K562 (cell line): ENCODE results near the gene LRFN2. TPM values are rescaled to one million over a fixed set of nuclear protein-coding genes. Genes with fewer than 3 reads are reported as not detected.

Experiments
- ATAC-seq: fragments of 200-7000 bp; cut with Tn5 transposase; 3 replicates; pipeline ENCODE4 v1.9.1; 2020; ENCODE audit warnings: moderate library complexity
- BruUV-seq: library from RNA; stranded (reverse); fragments of 400-500 nt; replicated peaks from 2 replicates; lab custom pipeline; 2021; lab: Mats Ljungman, UMichigan
- CTCF ChIA-PET: fragments of 300-600 bp; formaldehyde crosslinking; extraction: SDS; loops from one replicate; lab custom pipeline; 2021; ENCODE audit warnings: low intra/inter-chr PET ratio; lab: Yijun Ruan, JAX
- POLR2A ChIA-PET: fragments of 300-600, 350-650 bp; sonication (Branson Sonifier 250); formaldehyde crosslinking; extraction: SDS; loops from one replicate; lab custom pipeline; 2021; ENCODE audit warnings: antibody characterized with exemption, inconsistent platforms; lab: Yijun Ruan, JAX
- DNase-seq, 4 experiments: peaks; one replicate each; pipeline versions ENCODE4 v3.0.0 to v3.0.0-alpha.2; 2011 to 2018; ENCODE audit warnings: low spot score in 3 of 4, mixed read lengths in 3 of 4; ENCODE audit errors: extremely low read depth in 1 of 4
- FAIRE-seq: peaks from 2 replicates; lab custom pipeline; 2011; peaks lifted over from hg19 to GRCh38; lab: Jason Lieb, UNC
- H2AFZ ChIP-seq: 2 replicates; pipeline ENCODE4 v1.6.0; 2011; ENCODE audit warnings: low read depth, low read length, control low read depth, inconsistent platforms
- H3K27ac ChIP-seq: fragments of 200-600 bp; 3 replicates; pipeline ENCODE4 v1.8.0; 2011; ENCODE audit warnings: low read depth, mild to moderate bottlenecking, control low read depth, inconsistent platforms, low read length, moderate library complexity, mixed read lengths; ENCODE audit errors: extremely low read depth
- H3K27me3 ChIP-seq, 2 experiments: fragments of 300-600 bp in 1 of 2; 2 replicates in 1 of 2; 3 replicates in 1 of 2; pipeline versions ENCODE4 v1.6.0 to v1.8.0; 2011; ENCODE audit warnings: inconsistent platforms in 2 of 2, low read length in 2 of 2, mild to moderate bottlenecking in 1 of 2, mixed read lengths in 1 of 2, moderate library complexity in 1 of 2; ENCODE audit not compliant: control insufficient read depth in 2 of 2, insufficient read depth in 2 of 2
- H3K36me3 ChIP-seq: fragments of 300-600 bp; 3 replicates; pipeline ENCODE4 v1.8.0; 2011; ENCODE audit warnings: mild to moderate bottlenecking, low read length, inconsistent platforms; ENCODE audit not compliant: control insufficient read depth, insufficient read depth
- H3K4me1 ChIP-seq, 2 experiments: fragments of 200-600 bp in 1 of 2; replicated peaks in 1 of 2; 2 replicates in 1 of 2; 3 replicates in 1 of 2; pipeline versions ENCODE4 v1.5.1 to v1.8.0; 2011; ENCODE audit warnings: inconsistent platforms in 2 of 2, low read length in 2 of 2, mild to moderate bottlenecking in 1 of 2, mixed read lengths in 1 of 2, moderate library complexity in 1 of 2; ENCODE audit not compliant: control insufficient read depth in 2 of 2, insufficient read depth in 2 of 2
- H3K4me2 ChIP-seq: 2 replicates; pipeline ENCODE4 v1.6.1; 2011; ENCODE audit warnings: low read length, control low read depth, inconsistent platforms, mixed read lengths; ENCODE audit not compliant: insufficient read depth
- H3K4me3 ChIP-seq: fragments of 200-600 bp; sonication (generic), shearing (Covaris generic); 2 replicates; pipeline ENCODE4 v1.5.1; 2016; ENCODE audit warnings: control low read depth, inconsistent platforms
- H3K79me2 ChIP-seq: fragments of 200-600 bp; 3 replicates; pipeline ENCODE4 v1.8.0; 2011; ENCODE audit warnings: low read length, inconsistent platforms; ENCODE audit not compliant: control insufficient read depth, insufficient read depth
- H3K9ac ChIP-seq, 2 experiments: 2 replicates each; pipeline versions ENCODE4 v1.6.0 to v1.6.1; 2011; ENCODE audit warnings: low read depth in 2 of 2, low read length in 2 of 2, control low read depth in 1 of 2, inconsistent platforms in 1 of 2, mild to moderate bottlenecking in 1 of 2, mixed read lengths in 1 of 2; ENCODE audit not compliant: insufficient read depth in 1 of 2
- H3K9me1 ChIP-seq: one replicate; pipeline ENCODE4 v1.6.0; 2011; ENCODE audit warnings: inconsistent platforms, mild to moderate bottlenecking, low read length, moderate library complexity; ENCODE audit not compliant: control insufficient read depth, insufficient read depth
- H3K9me3 ChIP-seq: replicated peaks from 2 replicates; pipeline ENCODE4 v1.5.1; 2011; ENCODE audit warnings: low read depth, low read length, inconsistent platforms; ENCODE audit not compliant: control insufficient read depth, insufficient read depth
- H4K20me1 ChIP-seq: replicated peaks from 2 replicates; pipeline ENCODE4 v1.6.1; 2011; ENCODE audit warnings: low read length, inconsistent platforms, mixed read lengths; ENCODE audit not compliant: control insufficient read depth, insufficient read depth
- ARID4B ChIP-seq: sonication (generic); formaldehyde crosslinking; IDR thresholded peaks from 2 replicates; pipeline ENCODE4 v1.8.0; 2022; ENCODE audit warnings: mild to moderate bottlenecking, missing genetic modification reagents
- BRD4 ChIP-seq: fragments of 200-600 bp; sonication (generic); IDR thresholded peaks from 2 replicates; pipeline ENCODE4 v1.6.1; 2017; ENCODE audit warnings: inconsistent platforms
- CLOCK ChIP-seq: fragments of 250-450 bp; sonication (Bioruptor Pico); IDR thresholded peaks from 2 replicates; pipeline ENCODE4 v1.4.0; 2020; ENCODE audit warnings: mild to moderate bottlenecking, moderate library complexity, borderline replicate concordance
- GTF2E2 ChIP-seq: fragments of 200-800 bp; sonication (Bioruptor generic); IDR thresholded peaks from 2 replicates; pipeline ENCODE4 v1.6.1; 2016; ENCODE audit warnings: missing genetic modification characterization, missing compliant biosample characterization
- HDAC3 ChIP-seq: fragments of 450-650 bp; IDR thresholded peaks from 2 replicates; pipeline ENCODE4 v1.6.1; 2018; ENCODE audit warnings: borderline replicate concordance, mild to moderate bottlenecking, moderate library complexity; ENCODE audit not compliant: partially characterized antibody
- KDM5B ChIP-seq: fragments of 200-600 bp; sonication (generic); IDR thresholded peaks from 2 replicates; pipeline ENCODE4 v1.6.1; 2012; ENCODE audit warnings: low read depth, mild to moderate bottlenecking, moderate library complexity, low read length, control low read depth, inconsistent platforms; ENCODE audit not compliant: insufficient replicate concordance
- MTA2 ChIP-seq: fragments of 450-650 bp; IDR thresholded peaks from 2 replicates; pipeline ENCODE4 v1.6.1; 2016; ENCODE audit warnings: low read depth
- SMARCC2 ChIP-seq: fragments of 450-650 bp; IDR thresholded peaks from 2 replicates; pipeline ENCODE4 v1.6.1; 2017; ENCODE audit warnings: antibody characterized with exemption, moderate library complexity, mild to moderate bottlenecking, low read depth
- SNRNP70 ChIP-seq: fragments of 200-400 bp; formaldehyde crosslinking; optimal IDR thresholded peaks from 2 replicates; pipeline ENCODE3; 2017; ENCODE audit warnings: low read depth, low read length
- ZNF766 ChIP-seq: fragments of 200-800 bp; sonication (Bioruptor generic); conservative IDR thresholded peaks from 2 replicates; pipeline ENCODE4 v1.6.1; 2016; ENCODE audit warnings: missing genetic modification characterization, missing compliant biosample characterization
- WGBS: fragments of 100-300 bp; shearing (Covaris generic); methylation state at CpG from one replicate; pipeline ENCODE4 v1.1.6; 2016; ENCODE audit warnings: low coverage, mixed read lengths; ENCODE audit not compliant: insufficient coverage; ENCODE audit errors: missing lambda C conversion rate; 5-methylcytosine and 5-hydroxymethylcytosine counted together
- in situ Hi-C: fragments of 300-500 bp; cut with MboI; formaldehyde crosslinking; loops from 4 replicates; pipeline ENCODE4 v1.15.0; 2018; ENCODE audit warnings: inconsistent platforms, mixed read lengths
- intact Hi-C: fragments of 100-400 bp; cut with micrococcal nuclease; formaldehyde crosslinking; loops from 2 replicates; pipeline ENCODE4 v1.14.2; 2022
- polyA plus RNA-seq, 8 experiments: library from polyadenylated mRNA; depleted of rRNA in 4 of 8; stranded (reverse) in 5 of 8; unstranded in 3 of 8; fragments of >200 nt; fragmentation: Nextera tagmentation in 2 of 8; fragmentation: Illumina TruSeq in 1 of 8; extraction: Ambion mirVana in 2 of 8; extraction: Trizol in 1 of 8; gene quantifications; 2 replicates each; pipeline versions ENCODE4 v1.2.1 to v1.2.3, GENCODE V29; 2011 to 2014; ENCODE audit warnings: inconsistent platforms in 1 of 8, missing spikeins in 1 of 8
- total RNA-seq, 7 experiments: library from RNA; depleted of rRNA in 6 of 7; stranded (reverse); fragments of >200 nt in 6 of 7; fragmentation: Illumina TruSeq in 2 of 7; extraction: Trizol in 2 of 7; gene quantifications; 2 replicates each; pipeline versions ENCODE4 v1.2.1 to v1.2.3, GENCODE V29; 2011 to 2021; ENCODE audit warnings: low replicate concordance in 1 of 7

LRFN2 gene
- total and polyA plus RNA-seq, 9 of the 15 experiments (the other 6 are each of a cell fraction or from before 2014, with no cell fraction given), result not detected

GRCh38 chr6:40392589-40392988, 194.6 kb downstream of the LRFN2 start:
- ATAC-seq (no peak), DNase-seq (no peak), FAIRE-seq (no peak)
- in situ Hi-C loops (no loop called here), intact Hi-C loops (no loop called here)
- Histone ChIP-seq H3K79me2 (no peaks in the 10 kb centered on the region), H3K4me1 (peaks cover 0 to 9% of the 10 kb centered on the region in 2 experiments; a peak in 1 of 5 replicates), H2AFZ (no peak overlapping the region), H3K36me3 (no peaks in the 10 kb centered on the region), H4K20me1 (peaks cover 4% of the 10 kb centered on the region; the same call in 1 of the 2 replicates), H3K9me1 (no peaks in the 10 kb centered on the region), H3K9me3 (no peaks in the 10 kb centered on the region), H3K9ac (no peak overlapping the region), H3K4me3 (no peak overlapping the region), H3K27me3 (peaks cover 28 to 61% of the 10 kb centered on the region in 2 experiments), H3K27ac (no peak overlapping the region), H3K4me2 (no peak overlapping the region)
- no peak for TF ChIP-seq GTF2E2 (tag)
- no peak for TF ChIP-seq HDAC3
- no peak for TF ChIP-seq BRD4
- no peak for TF ChIP-seq SNRNP70
- TF ChIP-seq CLOCK (CRISPR knock-in tag), result no peak
- no peak for TF ChIP-seq KDM5B
- TF ChIP-seq ZNF766 (CRISPR knock-in tag), result no peak
- TF ChIP-seq MTA2, result no peak
- no peak for TF ChIP-seq ARID4B (CRISPR knock-in tag)
- no peak for TF ChIP-seq SMARCC2
- no TSS peak for BruUV-seq
- POLR2A ChIA-PET, result no interaction called here
- CTCF ChIA-PET, result no interaction called here
- WGBS, result 0% methylated on average over 16 of the region's 16 CpGs
